Pericardium fibroblast (primary cell): Measurements from ENCODE around the gene GSTA3. TPM values are rescaled to one million over a fixed set of nuclear protein-coding genes. Genes with fewer than 3 reads are reported as not detected.

ENCODE experiments used
- total RNA-seq: library from RNA; depleted of rRNA; stranded (reverse); fragments of >200 nt; gene quantifications from 2 replicates; pipeline ENCODE4 v1.2.3, GENCODE V29; 2015

GSTA3 gene
- total RNA-seq, result not detected in 2 replicates

DNA sequence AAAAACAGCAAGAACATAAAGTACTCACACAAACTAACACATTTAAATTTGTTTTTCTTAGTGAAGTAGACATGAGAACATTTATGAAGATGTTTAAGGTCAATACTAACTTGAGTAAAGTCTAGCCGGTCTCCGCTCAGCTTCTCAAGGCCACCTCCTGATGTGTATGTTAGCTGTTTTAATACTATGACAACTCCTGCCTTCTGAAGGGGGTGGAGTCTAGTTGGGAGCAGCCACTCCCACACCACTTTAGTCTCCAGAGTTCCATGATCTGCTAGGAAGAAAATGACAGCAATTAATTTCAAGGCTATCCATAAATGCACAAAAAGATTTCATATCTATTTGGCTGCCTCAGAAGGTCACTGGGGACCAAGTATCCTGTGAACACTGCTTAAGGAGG lies at the start of gene GSTA3:
Gene GSTA3, minus strand, starts transcription at position 168 of the 400 bp plus-strand sequence. CDS start 3,864 bp downstream, outside the sequence.

Other genes with a start within 250 kb of the GSTA3 start
- 29.6 and 35.0 TPM in 2 replicates for gene TMEM14A, start 238.6 kb downstream of the GSTA3 start, total RNA-seq
- gene GSTA2, start 146.2 kb downstream of the GSTA3 start, total RNA-seq, result not detected in 2 replicates
- gene GSTA1, start 105.9 kb downstream of the GSTA3 start, total RNA-seq, result not detected in 2 replicates
- gene GSTA5, start 68.9 kb downstream of the GSTA3 start, total RNA-seq, result not detected in 2 replicates
- 38.0 and 45.8 TPM in 2 replicates for gene GSTA4, start 85.6 kb upstream of the GSTA3 start, total RNA-seq
- gene CILK1, start 152.1 kb upstream of the GSTA3 start, total RNA-seq, result 6.0 and 8.5 TPM in 2 replicates
- 20.0 and 24.0 TPM in 2 replicates for gene FBXO9, start 155.7 kb upstream of the GSTA3 start, total RNA-seq
- not detected in 2 replicates for gene GCM1, start 239.1 kb upstream of the GSTA3 start, total RNA-seq